Liver (tissue), 9 donors: Measurements from ENCODE around the gene OTOG. TPM values are rescaled to one million over a fixed set of nuclear protein-coding genes. Genes with fewer than 3 reads are reported as not detected.

Experiments
- DNase-seq: peaks from one replicate; pipeline ENCODE4 v3.0.0-alpha.2; 2017; ENCODE audit warnings: low spot score
- H3K27ac ChIP-seq, 2 donors: one replicate each; pipeline ENCODE4 v1.7.0; 2013; ENCODE audit warnings: inconsistent platforms in 2 of 2, low read length in 2 of 2, control low read depth in 1 of 2, low read depth in 1 of 2, mild to moderate bottlenecking in 1 of 2
- H3K27me3 ChIP-seq, 4 donors: one replicate each; pipeline versions ENCODE4 v1.6.1 to v1.7.0; 2013; ENCODE audit warnings: low read length in 3 of 4, inconsistent platforms in 1 of 4, mild to moderate bottlenecking in 1 of 4, moderate library complexity in 1 of 4; ENCODE audit not compliant: control insufficient read depth in 4 of 4, insufficient read depth in 4 of 4
- H3K36me3 ChIP-seq, 4 donors: one replicate each; pipeline versions ENCODE4 v1.6.1 to v1.7.0; 2013; ENCODE audit warnings: low read length in 3 of 4, mild to moderate bottlenecking in 3 of 4, low read depth in 1 of 4, moderate library complexity in 1 of 4; ENCODE audit not compliant: control insufficient read depth in 4 of 4, insufficient read depth in 3 of 4
- H3K4me1 ChIP-seq, 4 donors: one replicate each; pipeline versions ENCODE4 v1.6.1 to v1.7.0; 2013; ENCODE audit warnings: low read length in 3 of 4, mild to moderate bottlenecking in 3 of 4, moderate library complexity in 1 of 4; ENCODE audit not compliant: control insufficient read depth in 4 of 4, insufficient read depth in 4 of 4
- H3K4me3 ChIP-seq, 3 donors: one replicate each; pipeline versions ENCODE4 v1.6.1 to v1.7.0; 2013; ENCODE audit warnings: low read length in 3 of 3, control low read depth in 1 of 3, low read depth in 1 of 3, mild to moderate bottlenecking in 1 of 3
- H3K9ac ChIP-seq, 2 donors: one replicate each; pipeline ENCODE4 v1.7.0; 2013; ENCODE audit warnings: low read length in 2 of 2, mild to moderate bottlenecking in 2 of 2, moderate library complexity in 2 of 2, control low read depth in 1 of 2, low read depth in 1 of 2
- H3K9me3 ChIP-seq, 4 donors: one replicate each; pipeline versions ENCODE4 v1.6.1 to v1.7.0; 2013; ENCODE audit warnings: low read length in 3 of 4; ENCODE audit not compliant: control insufficient read depth in 4 of 4
- EGR1 ChIP-seq, 2 donors: IDR thresholded peaks; 2 replicates each; pipeline ENCODE4 v1.6.1; 2016 to 2018; ENCODE audit warnings: antibody characterized with exemption in 2 of 2, low read depth in 2 of 2
- FOXA1 ChIP-seq: IDR thresholded peaks from 2 replicates; pipeline ENCODE4 v1.6.1; 2016; ENCODE audit warnings: antibody characterized with exemption
- GABPA ChIP-seq, 2 donors: IDR thresholded peaks in 1 of 2; conservative IDR thresholded peaks in 1 of 2; 2 replicates each; pipeline ENCODE4 v1.6.1; 2016; ENCODE audit warnings: antibody characterized with exemption in 2 of 2, mild to moderate bottlenecking in 1 of 2, moderate library complexity in 1 of 2
- HNF4A ChIP-seq, 2 donors: conservative IDR thresholded peaks; 2 replicates each; pipeline ENCODE4 v1.6.1; 2016; ENCODE audit warnings: antibody characterized with exemption in 2 of 2, mild to moderate bottlenecking in 2 of 2
- JUND ChIP-seq, 2 donors: IDR thresholded peaks; 2 replicates each; pipeline ENCODE4 v1.6.1; 2016; ENCODE audit warnings: antibody characterized with exemption in 2 of 2
- NR2F2 ChIP-seq: IDR thresholded peaks from 2 replicates; pipeline ENCODE4 v1.6.1; 2016; ENCODE audit warnings: antibody characterized with exemption
- RAD21 ChIP-seq, 2 donors: IDR thresholded peaks; 2 replicates each; pipeline ENCODE4 v1.6.1; 2016; ENCODE audit warnings: antibody characterized with exemption in 2 of 2, mild to moderate bottlenecking in 2 of 2
- RXRA ChIP-seq, 2 donors: IDR thresholded peaks; 2 replicates each; pipeline ENCODE4 v1.6.1; 2017 to 2018; ENCODE audit warnings: antibody characterized with exemption in 2 of 2, mild to moderate bottlenecking in 1 of 2
- TAF1 ChIP-seq: conservative IDR thresholded peaks from 2 replicates; pipeline ENCODE4 v1.6.1; 2016; ENCODE audit warnings: antibody characterized with exemption, mild to moderate bottlenecking
- YY1 ChIP-seq: IDR thresholded peaks from 2 replicates; pipeline ENCODE4 v1.6.1; 2016; ENCODE audit warnings: antibody characterized with exemption, mild to moderate bottlenecking
- WGBS: extraction: QIAGEN DNeasy Blood & Tissue Kit; methylation state at CpG from one replicate; pipeline ENCODE4 v1.1.7; 2013; 5-methylcytosine and 5-hydroxymethylcytosine counted together
- polyA plus RNA-seq, 2 donors: library from polyadenylated mRNA; stranded (reverse) in 1 of 2; unstranded in 1 of 2; fragments of 200-250 nt in 1 of 2; fragments of >200 nt in 1 of 2; fragmentation: Nextera tagmentation in 1 of 2; extraction: Ambion mirVana in 1 of 2; gene quantifications; one replicate each; pipeline versions ENCODE4 v1.2.1 to v1.2.3, GENCODE V29; 2013 to 2015
- total RNA-seq, 2 donors: library from RNA; depleted of rRNA; stranded (reverse); fragments of >200 nt; gene quantifications; one replicate each; pipeline ENCODE4 v1.2.3, GENCODE V29; 2014
- TF ChIP-seq, protein P1 (sequence below): IDR thresholded peaks from 2 replicates; pipeline ENCODE4 v1.6.1; 2016; ENCODE audit warnings: antibody characterized with exemption
- TF ChIP-seq, protein P2 (sequence below): IDR thresholded peaks from 2 replicates; pipeline ENCODE4 v1.6.1; 2016; ENCODE audit warnings: antibody characterized with exemption, mild to moderate bottlenecking
- TF ChIP-seq, protein P3 (sequence below): IDR thresholded peaks from 2 replicates; pipeline ENCODE4 v1.6.1; 2016; ENCODE audit warnings: antibody characterized with exemption
- TF ChIP-seq, protein P4 (sequence below): IDR thresholded peaks from 2 replicates; pipeline ENCODE4 v1.6.1; 2016; ENCODE audit warnings: antibody characterized with exemption
- donor health status: healthy.
- donor health status: healthy.
- donor health status: healthy.
- donor health status: healthy.
- donor health status: healthy.

OTOG gene
- total and polyA plus RNA-seq, 4 donors, result not detected

DNA sequence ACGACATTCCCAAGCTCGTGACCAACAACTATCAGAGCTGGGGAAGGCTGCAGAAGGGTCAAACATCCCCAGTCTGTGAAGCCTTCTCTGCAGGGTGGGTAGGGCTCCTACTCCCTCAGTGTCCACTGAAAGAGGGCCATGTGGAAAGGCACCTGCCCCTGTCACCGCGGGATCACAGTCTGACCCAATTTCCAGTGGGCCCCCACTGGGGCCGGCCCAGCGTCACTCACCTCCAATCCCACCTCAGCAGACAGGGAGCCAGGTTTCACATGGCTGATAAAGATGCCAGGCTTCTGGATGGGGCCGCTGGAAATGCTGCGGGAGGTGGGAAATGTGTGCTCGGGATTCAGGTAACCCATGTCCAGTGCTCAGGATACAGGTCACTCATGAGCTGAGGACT, 22.8 kb upstream of the OTOG start:
- no peak for TF ChIP-seq FOXA1
- TF ChIP-seq RAD21 (IDR thresholded peaks at IDR 0.05), result no peak
- no peak for TF ChIP-seq EGR1 (IDR thresholded peaks at IDR 0.05; ENCODE audit: low read depth in 2 of 2)
- no peak for TF ChIP-seq RXRA (IDR thresholded peaks at IDR 0.05)
- TF ChIP-seq, protein P1, sequence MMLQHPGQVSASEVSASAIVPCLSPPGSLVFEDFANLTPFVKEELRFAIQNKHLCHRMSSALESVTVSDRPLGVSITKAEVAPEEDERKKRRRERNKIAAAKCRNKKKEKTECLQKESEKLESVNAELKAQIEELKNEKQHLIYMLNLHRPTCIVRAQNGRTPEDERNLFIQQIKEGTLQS, result no peak
- TF ChIP-seq, protein P2, sequence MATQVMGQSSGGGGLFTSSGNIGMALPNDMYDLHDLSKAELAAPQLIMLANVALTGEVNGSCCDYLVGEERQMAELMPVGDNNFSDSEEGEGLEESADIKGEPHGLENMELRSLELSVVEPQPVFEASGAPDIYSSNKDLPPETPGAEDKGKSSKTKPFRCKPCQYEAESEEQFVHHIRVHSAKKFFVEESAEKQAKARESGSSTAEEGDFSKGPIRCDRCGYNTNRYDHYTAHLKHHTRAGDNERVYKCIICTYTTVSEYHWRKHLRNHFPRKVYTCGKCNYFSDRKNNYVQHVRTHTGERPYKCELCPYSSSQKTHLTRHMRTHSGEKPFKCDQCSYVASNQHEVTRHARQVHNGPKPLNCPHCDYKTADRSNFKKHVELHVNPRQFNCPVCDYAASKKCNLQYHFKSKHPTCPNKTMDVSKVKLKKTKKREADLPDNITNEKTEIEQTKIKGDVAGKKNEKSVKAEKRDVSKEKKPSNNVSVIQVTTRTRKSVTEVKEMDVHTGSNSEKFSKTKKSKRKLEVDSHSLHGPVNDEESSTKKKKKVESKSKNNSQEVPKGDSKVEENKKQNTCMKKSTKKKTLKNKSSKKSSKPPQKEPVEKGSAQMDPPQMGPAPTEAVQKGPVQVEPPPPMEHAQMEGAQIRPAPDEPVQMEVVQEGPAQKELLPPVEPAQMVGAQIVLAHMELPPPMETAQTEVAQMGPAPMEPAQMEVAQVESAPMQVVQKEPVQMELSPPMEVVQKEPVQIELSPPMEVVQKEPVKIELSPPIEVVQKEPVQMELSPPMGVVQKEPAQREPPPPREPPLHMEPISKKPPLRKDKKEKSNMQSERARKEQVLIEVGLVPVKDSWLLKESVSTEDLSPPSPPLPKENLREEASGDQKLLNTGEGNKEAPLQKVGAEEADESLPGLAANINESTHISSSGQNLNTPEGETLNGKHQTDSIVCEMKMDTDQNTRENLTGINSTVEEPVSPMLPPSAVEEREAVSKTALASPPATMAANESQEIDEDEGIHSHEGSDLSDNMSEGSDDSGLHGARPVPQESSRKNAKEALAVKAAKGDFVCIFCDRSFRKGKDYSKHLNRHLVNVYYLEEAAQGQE, result no peak
- no peak for TF ChIP-seq HNF4A (conservative IDR thresholded peaks at IDR 0.05)
- no peak for TF ChIP-seq GABPA (IDR thresholded peaks at IDR 0.05 in 1 of 2, conservative IDR thresholded peaks at IDR 0.05 in 1 of 2)
- TF ChIP-seq TAF1, result no peak
- TF ChIP-seq, protein P3, sequence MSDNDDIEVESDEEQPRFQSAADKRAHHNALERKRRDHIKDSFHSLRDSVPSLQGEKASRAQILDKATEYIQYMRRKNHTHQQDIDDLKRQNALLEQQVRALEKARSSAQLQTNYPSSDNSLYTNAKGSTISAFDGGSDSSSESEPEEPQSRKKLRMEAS, result no peak
- TF ChIP-seq, protein P4, sequence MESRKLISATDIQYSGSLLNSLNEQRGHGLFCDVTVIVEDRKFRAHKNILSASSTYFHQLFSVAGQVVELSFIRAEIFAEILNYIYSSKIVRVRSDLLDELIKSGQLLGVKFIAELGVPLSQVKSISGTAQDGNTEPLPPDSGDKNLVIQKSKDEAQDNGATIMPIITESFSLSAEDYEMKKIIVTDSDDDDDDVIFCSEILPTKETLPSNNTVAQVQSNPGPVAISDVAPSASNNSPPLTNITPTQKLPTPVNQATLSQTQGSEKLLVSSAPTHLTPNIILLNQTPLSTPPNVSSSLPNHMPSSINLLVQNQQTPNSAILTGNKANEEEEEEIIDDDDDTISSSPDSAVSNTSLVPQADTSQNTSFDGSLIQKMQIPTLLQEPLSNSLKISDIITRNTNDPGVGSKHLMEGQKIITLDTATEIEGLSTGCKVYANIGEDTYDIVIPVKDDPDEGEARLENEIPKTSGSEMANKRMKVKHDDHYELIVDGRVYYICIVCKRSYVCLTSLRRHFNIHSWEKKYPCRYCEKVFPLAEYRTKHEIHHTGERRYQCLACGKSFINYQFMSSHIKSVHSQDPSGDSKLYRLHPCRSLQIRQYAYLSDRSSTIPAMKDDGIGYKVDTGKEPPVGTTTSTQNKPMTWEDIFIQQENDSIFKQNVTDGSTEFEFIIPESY, result no peak
- no peak for TF ChIP-seq YY1
- Histone ChIP-seq H3K36me3 (no peaks in the 10 kb centered on the region), H3K27me3 (no peaks in the 10 kb centered on the region), H3K9me3 (no peaks in the 10 kb centered on the region), H3K27ac (no peak overlapping the region), H3K4me1 (no peaks in the 10 kb centered on the region), H3K9ac (no peak overlapping the region), H3K4me3 (no peak overlapping the region)
- no peak for DNase-seq
- 90% methylated on average over 9 of the region's 9 CpGs for WGBS

DNA sequence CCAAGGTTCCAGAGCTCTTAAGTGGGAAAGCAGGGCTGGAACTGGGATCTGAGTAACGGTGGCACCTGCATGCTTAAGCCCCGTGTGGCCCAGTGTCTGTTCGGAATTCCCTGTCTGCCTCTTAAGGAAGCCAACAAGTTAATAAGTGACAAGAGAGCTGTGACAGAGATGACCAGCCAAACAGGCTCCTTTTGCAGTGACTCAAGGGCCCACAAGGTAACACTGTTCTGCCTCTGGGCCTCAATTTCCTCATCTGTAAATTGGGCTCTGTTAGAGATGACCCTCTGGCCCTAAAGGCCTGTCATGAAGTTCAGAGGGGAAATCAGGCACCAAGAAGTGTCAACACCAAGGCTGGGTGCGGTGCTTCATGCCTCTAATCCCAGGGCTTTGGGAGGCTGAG, 21.5 kb upstream of the OTOG start:
- no peaks in the 10 kb centered on the region for H3K4me1 ChIP-seq
- no peak overlapping the region for H3K27ac ChIP-seq
- H3K9ac ChIP-seq, result no peak overlapping the region
- 80% methylated on average over 4 of the region's 4 CpGs for WGBS
- TF ChIP-seq YY1 (no peak), EGR1 (IDR thresholded peaks at IDR 0.05; ENCODE audit: low read depth in 2 of 2) (no peak), HNF4A (conservative IDR thresholded peaks at IDR 0.05) (no peak), JUND (IDR thresholded peaks at IDR 0.05) (no peak), NR2F2 (no peak)
- DNase-seq, result no peak
- H3K9me3 ChIP-seq, result no peaks in the 10 kb centered on the region
- H3K36me3 ChIP-seq, result no peaks in the 10 kb centered on the region
- no peak overlapping the region for H3K4me3 ChIP-seq
- H3K27me3 ChIP-seq, result no peaks in the 10 kb centered on the region
